Right cardiac atrium (tissue), 5 donors: Measurements from ENCODE around the gene KLHL7. TPM values are rescaled to one million over a fixed set of nuclear protein-coding genes. Genes with fewer than 3 reads are reported as not detected.

ENCODE experiments used
- ATAC-seq, 2 donors: fragments of 200-7000 bp; cut with Tn5 transposase; one replicate each; pipeline versions ENCODE4 v1.8.0 to v1.9.1; 2020; ENCODE audit warnings: moderate library complexity in 2 of 2, mild to moderate bottlenecking in 1 of 2
- DNase-seq, 3 donors: peaks; one replicate each; pipeline ENCODE4 v3.0.0-alpha.2; 2020
- H3K27ac ChIP-seq: one replicate; pipeline ENCODE4 v1.5.1; 2013; ENCODE audit warnings: mild to moderate bottlenecking, low read length, control low read depth, moderate library complexity
- H3K27me3 ChIP-seq: one replicate; pipeline ENCODE4 v1.6.1; 2013; ENCODE audit not compliant: control insufficient read depth, insufficient read depth
- H3K4me1 ChIP-seq: one replicate; pipeline ENCODE4 v1.6.1; 2013; ENCODE audit warnings: low read length; ENCODE audit not compliant: control insufficient read depth, insufficient read depth
- H3K4me3 ChIP-seq: one replicate; pipeline ENCODE4 v1.5.1; 2013; ENCODE audit warnings: low read length, control low read depth
- H3K9me3 ChIP-seq: one replicate; pipeline ENCODE4 v1.6.1; 2013; ENCODE audit warnings: low read length; ENCODE audit not compliant: control insufficient read depth
- WGBS: extraction: QIAGEN DNeasy Blood & Tissue Kit; methylation state at CpG from one replicate; pipeline ENCODE4 v1.1.7; 2013; 5-methylcytosine and 5-hydroxymethylcytosine counted together
- intact Hi-C, 4 donors: fragments of 100-400 bp; cut with DNase I; formaldehyde crosslinking; loops; one replicate each; pipeline versions ENCODE4 v1.11.0 to v1.14.0; 2022 to 2023
- polyA plus RNA-seq: library from polyadenylated mRNA; stranded (reverse); fragments of 200-250 nt; gene quantifications from one replicate; pipeline ENCODE4 v1.2.3, GENCODE V29; 2013
- total RNA-seq, 4 donors: library from RNA; stranded (reverse); fragmentation: NEBNext Ultra II Directional; extraction: Animal tissue kit (Norgen Biotek cat#: 25700); gene quantifications; one replicate each; pipeline ENCODE4 v1.2.1, GENCODE V29; 2021
- donor health status: healthy with polysubstance abuse.
- donor health status: DM: no; HTN: yes; CAD: no.
- donor health status: DM: no; HTN: no; CAD: no.
- donor health status: DM: no; HTN: yes; CAD: no; lungs with severe emphysema.
- donor health status: DM: yes; HTN: yes; CAD: no.

Gene KLHL7
- total and polyA plus RNA-seq, 5 donors, result 61.7 to 106 (median 72.3) TPM

- peak overlapping the region; percentile 67 for H3K27ac ChIP-seq
- ATAC-seq, result peak; percentile 24 to 48
- intact Hi-C loops, result no loop called here
Measured at GRCh38 chr7:23076772-23077171, 28.8 kb upstream of the KLHL7 start.

DNA sequence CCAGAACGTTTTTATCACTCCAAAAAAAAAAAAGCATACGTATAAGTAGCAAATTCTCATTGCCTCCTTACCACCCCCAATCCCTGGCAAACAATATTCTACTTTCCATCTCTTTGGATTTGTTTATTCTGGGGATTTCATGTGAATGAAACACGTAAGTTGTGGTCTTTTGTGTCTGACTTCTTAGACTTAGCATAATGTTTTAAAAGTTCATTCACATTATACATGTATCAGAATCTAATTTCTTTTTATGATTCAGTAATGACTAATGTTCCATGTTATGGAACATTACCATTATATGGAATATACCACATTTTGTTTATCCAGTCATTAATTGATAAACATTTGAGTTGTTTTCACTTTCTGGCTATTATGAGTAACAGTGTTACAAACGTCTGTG lies 12.5 kb upstream of the KLHL7 start:
- Histone ChIP-seq H3K4me1 (no peaks in the 10 kb centered on the region), H3K9me3 (no peaks in the 10 kb centered on the region), H3K4me3 (no peak overlapping the region), H3K27me3 (no peaks in the 10 kb centered on the region), H3K27ac (no peak overlapping the region)
- DNase-seq, result no peak
- no peak for ATAC-seq
- WGBS, result 54% methylated on average over 4 of the region's 4 CpGs
- intact Hi-C loops, result no loop called here

More at GRCh38 chr7:23076772-23077171, 28.8 kb upstream of the KLHL7 start:
- H3K4me1 ChIP-seq, result peaks cover 2% of the 10 kb centered on the region
- DNase-seq, result no peak
- no peaks in the 10 kb centered on the region for H3K9me3 ChIP-seq
- no peak overlapping the region for H3K4me3 ChIP-seq
- 15% methylated on average over 3 of the region's 3 CpGs for WGBS
- H3K27me3 ChIP-seq, result no peaks in the 10 kb centered on the region

DNA sequence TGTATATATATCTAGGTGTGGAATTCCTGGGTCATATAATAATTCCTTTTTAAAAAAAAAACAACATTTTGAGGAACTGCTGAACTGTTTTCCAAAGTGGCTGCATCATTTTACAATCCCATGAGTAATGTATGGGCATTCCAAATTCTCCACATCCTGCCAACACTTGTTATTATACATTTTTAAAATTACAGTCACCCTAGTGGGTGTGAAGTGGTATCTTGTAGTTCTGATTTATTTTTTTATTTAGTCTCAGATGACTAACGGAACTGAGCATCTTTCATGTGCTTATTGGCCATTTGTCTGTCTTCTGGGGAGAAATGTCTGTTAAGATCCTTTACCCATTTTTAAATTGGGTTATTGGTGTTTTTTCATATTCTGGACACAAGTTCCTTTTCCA lies 12.0 kb upstream of the KLHL7 start:
- Histone ChIP-seq H3K4me1 (no peaks in the 10 kb centered on the region), H3K27ac (no peak overlapping the region), H3K27me3 (no peaks in the 10 kb centered on the region), H3K4me3 (no peak overlapping the region), H3K9me3 (no peaks in the 10 kb centered on the region)
- no peak for DNase-seq
- ATAC-seq, result no peak
- intact Hi-C loops, result no loop called here
- 73% methylated on average over 1 of the region's 1 CpG for WGBS

- 95% methylated on average over 2 of the region's 2 CpGs for whole genome bisulfite sequencing
- intact Hi-C loops, result no loop called here
- H3K4me1 ChIP-seq, result no peaks in the 10 kb centered on the region
- no peaks in the 10 kb centered on the region for H3K27me3 ChIP-seq
- no peak for DNase-seq
- no peaks in the 10 kb centered on the region for H3K9me3 ChIP-seq
- H3K4me3 ChIP-seq, result no peak overlapping the region
- H3K27ac ChIP-seq, result no peak overlapping the region
- ATAC-seq, result no peak
Measured at GRCh38 chr7:23096518-23097290, 8.9 kb upstream of the KLHL7 start.

GRCh38 chr7:23098029-23098428 lies 7.6 kb upstream of the KLHL7 start:
- Histone ChIP-seq H3K27me3 (no peaks in the 10 kb centered on the region), H3K9me3 (no peaks in the 10 kb centered on the region), H3K4me3 (no peak overlapping the region), H3K27ac (no peak overlapping the region), H3K4me1 (no peaks in the 10 kb centered on the region)
- intact Hi-C loops, result no loop called here
- whole genome bisulfite sequencing, result 94% methylated on average over 9 of the region's 9 CpGs
- ATAC-seq (peak in 1 of 2 donors; percentile 30), DNase-seq (peak in 2 of 3 donors; percentile 33 to 53)

- Histone ChIP-seq H3K27ac (no peak overlapping the region), H3K4me3 (no peak overlapping the region), H3K27me3 (no peaks in the 10 kb centered on the region), H3K4me1 (no peaks in the 10 kb centered on the region), H3K9me3 (no peaks in the 10 kb centered on the region)
- 76% methylated on average over 2 of the region's 2 CpGs for WGBS
- no peak for ATAC-seq
- DNase-seq, result no peak
- intact Hi-C loops, result no loop called here
Measured at GRCh38 chr7:23098460-23098859, 7.1 kb upstream of the KLHL7 start.

DNA sequence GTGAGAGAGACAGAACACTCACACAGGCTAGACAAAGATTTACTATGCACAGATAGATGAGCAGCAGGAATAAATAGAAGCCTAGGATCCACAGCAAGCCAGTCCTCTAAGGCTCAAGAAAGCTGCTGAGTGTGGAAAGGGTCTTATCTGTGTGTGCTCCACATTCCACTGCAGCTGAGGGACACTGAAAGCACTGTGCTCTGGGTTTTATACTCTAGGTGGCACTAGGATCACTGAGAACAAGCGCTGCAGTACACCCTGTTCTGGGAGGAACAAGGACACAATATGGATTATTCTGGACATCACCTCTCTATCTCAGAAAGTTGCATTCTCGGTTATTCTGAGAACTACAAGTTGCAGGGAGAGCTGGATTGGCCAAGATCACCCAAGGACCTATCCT lies 4.9 kb upstream of the KLHL7 start:
- intact Hi-C loops, result loop anchor here in 1 of 4 donors (10.0 kb wide), 1 partner anchor 74 kb away; no protein-coding TSS in a partner anchor
- H3K27me3 ChIP-seq, result no peaks in the 10 kb centered on the region

GRCh38 chr7:23105086-23105643 lies 420 bp upstream of the KLHL7 start:
- H3K4me3 ChIP-seq, result peak overlapping the region; percentile 90
- under 1% methylated on average over 19 of the region's 19 CpGs for WGBS
- DNase-seq (no peak), ATAC-seq (peak; percentile 3 to 28)
- no peaks in the 10 kb centered on the region for H3K9me3 ChIP-seq
- intact Hi-C loops, result loop anchor here (5.0 to 10.0 kb wide), 2 partner anchors 70 to 77 kb away; partner anchors contain the start of gene NUP42 (in 3 of the 4)
- no peaks in the 10 kb centered on the region for H3K27me3 ChIP-seq
- H3K27ac ChIP-seq, result no peak overlapping the region
- H3K4me1 ChIP-seq, result peaks cover 5% of the 10 kb centered on the region

More for the DNA sequence above, 4.9 kb upstream of the KLHL7 start:
- ATAC-seq, result peak in 1 of 2 donors; percentile 25
- Histone ChIP-seq H3K9me3 (no peaks in the 10 kb centered on the region), H3K4me3 (no peak overlapping the region), H3K27ac (no peak overlapping the region), H3K4me1 (no peaks in the 10 kb centered on the region)
- no peak for DNase-seq
- WGBS, result 50% methylated on average over 2 of the region's 2 CpGs

DNA sequence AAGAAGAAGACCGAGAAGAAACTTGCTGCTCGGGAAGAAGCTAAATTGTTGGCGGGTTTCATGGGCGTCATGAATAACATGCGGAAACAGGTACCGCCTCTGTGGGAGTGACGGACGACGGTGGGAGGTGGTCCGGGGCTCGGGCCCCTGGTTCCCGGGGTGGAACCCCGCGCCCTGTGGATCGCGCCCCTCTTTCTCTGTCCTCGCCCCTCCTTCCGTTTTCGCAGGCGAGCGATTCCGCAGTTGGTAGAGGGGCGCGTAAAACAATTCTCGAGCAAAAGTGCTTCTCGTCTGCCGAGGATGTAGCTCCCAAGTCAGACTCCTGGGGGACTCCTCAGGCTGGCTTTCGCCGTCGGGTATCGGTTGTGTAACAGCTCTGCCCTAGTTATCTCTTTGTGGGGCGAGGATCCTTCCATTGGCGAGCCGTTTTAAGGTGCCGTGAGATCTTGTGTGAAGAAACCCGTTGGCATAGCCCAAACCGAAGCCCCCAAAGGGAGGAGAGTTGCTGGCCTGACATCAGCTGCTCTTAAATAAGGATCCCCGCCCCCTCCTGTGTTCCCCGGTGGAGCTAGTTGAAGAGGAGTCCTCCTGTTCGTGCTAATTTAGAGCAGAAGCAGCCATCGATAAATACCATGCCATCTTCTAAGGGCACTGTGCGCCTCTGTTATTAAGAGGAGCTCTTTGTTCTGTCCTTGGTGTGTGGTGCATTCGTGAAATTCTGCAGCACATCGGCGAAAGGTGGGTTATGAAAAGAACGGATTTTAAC lies 655 bp downstream of the KLHL7 start:
- Histone ChIP-seq H3K4me3 (peak overlapping the region; percentile 90), H3K27ac (peak overlapping the region; percentile 95), H3K27me3 (no peaks in the 10 kb centered on the region), H3K9me3 (no peaks in the 10 kb centered on the region), H3K4me1 (peaks cover 5% of the 10 kb centered on the region)
- ATAC-seq (peak; percentile 66 to 75), DNase-seq (peak; percentile 38 to 73 (median 73))
- intact Hi-C loops, result loop anchor here (5.0 to 10.0 kb wide), 2 partner anchors 69 to 76 kb away; partner anchors contain the start of gene NUP42 (in 3 of the 4)
- WGBS, result under 1% methylated on average over 46 of the region's 46 CpGs

DNA sequence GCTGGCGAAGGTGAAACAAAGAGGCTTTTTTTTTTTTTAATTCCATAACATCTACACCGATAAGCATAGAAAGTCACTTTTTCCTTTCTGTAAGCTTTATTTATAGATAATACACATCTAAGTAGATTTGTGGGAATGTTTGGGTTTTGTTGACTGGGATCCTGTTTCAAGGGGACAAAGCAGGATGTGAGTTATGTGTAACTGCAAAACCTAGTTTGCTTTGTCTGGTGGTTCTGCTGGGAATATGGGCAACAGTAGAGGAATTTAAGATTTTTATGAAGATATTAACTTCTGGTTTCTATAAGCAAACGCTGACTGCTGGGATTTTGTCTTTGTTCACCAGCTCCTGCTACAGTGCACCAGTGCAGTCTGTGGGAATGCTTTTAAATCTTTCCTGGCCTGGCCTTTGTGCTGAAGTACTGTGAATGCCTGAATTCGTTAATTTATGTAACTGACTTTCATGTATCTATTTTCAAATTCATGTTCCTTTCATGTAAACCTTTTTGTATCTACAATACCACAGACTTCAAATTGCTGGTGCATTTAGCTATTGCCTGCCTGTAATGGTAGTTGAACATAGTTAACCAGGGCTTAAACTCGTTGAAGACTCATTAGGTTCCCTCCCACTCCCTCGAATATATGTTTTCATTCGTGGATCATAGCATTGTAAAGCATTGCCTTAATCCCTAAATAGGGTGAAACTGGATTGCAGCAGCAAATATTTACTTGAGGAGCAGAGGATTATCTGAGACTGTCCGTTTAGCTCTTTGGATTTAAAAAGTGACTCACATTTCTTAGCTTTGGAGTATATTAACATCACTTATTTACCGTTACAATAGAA lies 1.5 kb downstream of the KLHL7 start:
- Histone ChIP-seq H3K4me1 (peaks cover 5% of the 10 kb centered on the region), H3K9me3 (no peaks in the 10 kb centered on the region), H3K27ac (peak overlapping the region; percentile 95), H3K4me3 (peak overlapping the region; percentile 90), H3K27me3 (no peaks in the 10 kb centered on the region)
- intact Hi-C loops, result loop anchor here (5.0 to 10.0 kb wide), 2 partner anchors 68 to 75 kb away; partner anchors contain the start of gene NUP42 (in 3 of the 4)
- ATAC-seq (no peak), DNase-seq (no peak)
- 16% methylated on average over 9 of the region's 9 CpGs for WGBS
